GM13976 (cell line): ENCODE data around the gene KCNT2.

Experiments
- DNase-seq: peaks from one replicate; pipeline ENCODE4 v3.0.0; 2012; ENCODE audit warnings: low spot score
- CTCF ChIP-seq: IDR thresholded peaks from 2 replicates; pipeline ENCODE4 v1.5.1; 2012; ENCODE audit warnings: borderline replicate concordance, mild to moderate bottlenecking; ENCODE audit not compliant: insufficient read depth; ENCODE audit errors: extremely low read depth, missing control alignments, control extremely low read depth
- in situ Hi-C: fragments of 300-500 bp; cut with MboI; formaldehyde crosslinking; loops from one replicate; pipeline ENCODE4 v1.12.0; 2022; ENCODE audit warnings: low sequenced_read_pairs, mixed read lengths, inconsistent platforms; ENCODE audit not compliant: unreplicated experiment

The KCNT2 gene

GRCh38 chr1:196207612-196208217, 400.5 kb downstream of the KCNT2 start:
- no peak for TF ChIP-seq CTCF
- in situ Hi-C loops, result no loop called here
- no peak for DNase-seq

GRCh38 chr1:196205882-196206281, 402.4 kb downstream of the KCNT2 start:
- no peak for DNase-seq
- in situ Hi-C loops, result no loop called here
- no peak for TF ChIP-seq CTCF

GRCh38 chr1:196196486-196196885, 411.8 kb downstream of the KCNT2 start:
- no peak for TF ChIP-seq CTCF
- no peak for DNase-seq
- in situ Hi-C loops, result no loop called here

GRCh38 chr1:196193896-196194559, 414.2 kb downstream of the KCNT2 start:
- DNase-seq, result no peak
- in situ Hi-C loops, result no loop called here
- TF ChIP-seq CTCF, result no peak

- TF ChIP-seq CTCF, result no peak
- in situ Hi-C loops, result no loop called here
- DNase-seq, result no peak
Observed at GRCh38 chr1:196183941-196184340, 424.3 kb downstream of the KCNT2 start.

GRCh38 chr1:196181594-196181878, 426.7 kb downstream of the KCNT2 start:
- DNase-seq, result no peak
- no peak for TF ChIP-seq CTCF
- in situ Hi-C loops, result no loop called here

GRCh38 chr1:196180847-196181593, 427.2 kb downstream of the KCNT2 start:
- no peak for DNase-seq
- in situ Hi-C loops, result no loop called here
- no peak for TF ChIP-seq CTCF
